Ovary (tissue), 9 donors: ENCODE data around the gene FOXRED2. TPM values are rescaled to one million over a fixed set of nuclear protein-coding genes. Genes with fewer than 3 reads are reported as not detected.

Experiments
- DNase-seq, 5 donors: peaks; one replicate each; pipeline ENCODE4 v3.0.0-alpha.2; 2019 to 2020
- H3K27ac ChIP-seq, 2 donors: fragments of 200-600 bp; one replicate each; pipeline versions ENCODE4 v1.5.1 to v1.8.0; 2019 to 2022
- H3K27me3 ChIP-seq: fragments of 200-600 bp; one replicate; pipeline ENCODE4 v1.8.0; 2022
- H3K36me3 ChIP-seq: fragments of 200-600 bp; sonication (generic); one replicate; pipeline ENCODE4 v1.5.1; 2019
- H3K4me1 ChIP-seq: one replicate; pipeline ENCODE4 v1.8.1; 2013; ENCODE audit warnings: mild to moderate bottlenecking, moderate library complexity; ENCODE audit not compliant: insufficient read depth
- H3K4me3 ChIP-seq: fragments of 200-600 bp; sonication (generic); one replicate; pipeline ENCODE4 v1.5.1; 2017
- H3K9me3 ChIP-seq, 2 donors: fragments of 200-600 bp in 1 of 2; sonication (generic) in 1 of 2; one replicate each; pipeline versions ENCODE4 v1.5.1 to v1.8.1; 2013 to 2019; ENCODE audit warnings: mild to moderate bottlenecking in 1 of 2, moderate library complexity in 1 of 2
- EP300 ChIP-seq: sonication (generic); formaldehyde crosslinking; IDR thresholded peaks from one replicate; pipeline ENCODE4 v1.6.1; 2017; ENCODE audit warnings: antibody characterized with exemption
- POLR2A ChIP-seq: fragments of 450-650 bp; IDR thresholded peaks from one replicate; pipeline ENCODE4 v1.6.1; 2017; ENCODE audit warnings: antibody characterized with exemption, mild to moderate bottlenecking, moderate library complexity
- WGBS, 3 donors: extraction: QIAGEN DNeasy Blood & Tissue Kit in 1 of 3; methylation state at CpG; one replicate each; pipeline versions ENCODE4 v1.1.5 to v1.1.7; 2013 to 2017; 5-methylcytosine and 5-hydroxymethylcytosine counted together
- intact Hi-C, 4 donors: fragments of 100-400 bp; cut with DNase I; formaldehyde crosslinking; loops; one replicate each; pipeline versions ENCODE4 v1.11.0 to v1.15.1; 2022 to 2023
- polyA plus RNA-seq, 2 donors: library from polyadenylated mRNA; stranded (reverse); fragments of 200-250 nt in 1 of 2; fragments of 350-450 nt in 1 of 2; fragmentation: Illumina TruSeq in 1 of 2; extraction: RNeasy Lipid Tissue Mini Kit (QIAGEN cat#74804) in 1 of 2; gene quantifications; one replicate each; pipeline ENCODE4 v1.2.3, GENCODE V29; 2013 to 2014
- total RNA-seq, 7 donors: library from RNA; depleted of rRNA in 2 of 7; stranded (reverse); fragments of >200 nt in 2 of 7; fragmentation: NEBNext Ultra II Directional in 3 of 7; extraction: Animal tissue kit (Norgen Biotek cat#: 25700) in 3 of 7; gene quantifications; one replicate each; pipeline versions ENCODE4 v1.1.0 to v1.2.4, GENCODE V29; 2016 to 2023
- TF ChIP-seq, protein P1 (sequence below), 3 donors: fragments of 450-650 bp in 2 of 3; fragments of 200-600 bp in 1 of 3; IDR thresholded peaks; one replicate each; pipeline versions ENCODE4 v1.5.1 to v1.8.0; 2016 to 2022; ENCODE audit warnings: antibody characterized with exemption in 3 of 3, mild to moderate bottlenecking in 1 of 3
- donor health status: DM: no; HTN: no; CAD: no; lungs with moderate emphysema.
- donor health status: DM: no; HTN: no; CAD: no.
- donor health status: Bipolar disorder and iron deficiency.
- donor health status: DM: yes; HTN: yes; CAD: no.
- donor health status: DM: no; HTN: no; CAD: no.
- donor health status: DM: yes; HTN: yes; CAD: no.

Gene FOXRED2
- total and polyA plus RNA-seq, 9 donors, result 6.9 to 30.7 (median 23.1) TPM

DNA sequence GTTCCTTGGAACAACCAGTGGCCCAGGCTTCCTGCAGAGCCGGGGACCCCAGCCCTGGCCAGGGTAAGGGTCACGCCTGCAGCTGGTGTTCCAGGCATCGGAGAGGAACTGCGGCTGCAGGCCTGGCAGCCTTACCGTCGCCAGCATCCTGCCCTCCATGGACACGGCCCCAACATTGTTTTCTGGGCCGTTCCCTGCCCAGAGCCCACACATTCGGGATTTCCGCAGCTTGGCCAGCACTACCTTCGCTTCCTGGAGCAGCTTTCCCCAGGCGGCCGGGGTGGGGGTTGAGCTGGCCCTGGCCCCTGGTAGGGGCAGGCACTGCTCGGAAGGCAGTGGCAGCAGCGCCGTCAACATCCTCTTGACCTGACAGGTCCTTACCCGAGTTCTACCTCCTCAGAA is 43.1 kb downstream of the FOXRED2 start:
- Histone ChIP-seq H3K9me3 (no peaks in the 10 kb centered on the region), H3K36me3 (no peaks in the 10 kb centered on the region), H3K4me3 (no peak overlapping the region), H3K27me3 (no peaks in the 10 kb centered on the region), H3K4me1 (peaks cover 10% of the 10 kb centered on the region), H3K27ac (peak overlapping the region; percentile 18 to 66)
- TF ChIP-seq, protein P1, sequence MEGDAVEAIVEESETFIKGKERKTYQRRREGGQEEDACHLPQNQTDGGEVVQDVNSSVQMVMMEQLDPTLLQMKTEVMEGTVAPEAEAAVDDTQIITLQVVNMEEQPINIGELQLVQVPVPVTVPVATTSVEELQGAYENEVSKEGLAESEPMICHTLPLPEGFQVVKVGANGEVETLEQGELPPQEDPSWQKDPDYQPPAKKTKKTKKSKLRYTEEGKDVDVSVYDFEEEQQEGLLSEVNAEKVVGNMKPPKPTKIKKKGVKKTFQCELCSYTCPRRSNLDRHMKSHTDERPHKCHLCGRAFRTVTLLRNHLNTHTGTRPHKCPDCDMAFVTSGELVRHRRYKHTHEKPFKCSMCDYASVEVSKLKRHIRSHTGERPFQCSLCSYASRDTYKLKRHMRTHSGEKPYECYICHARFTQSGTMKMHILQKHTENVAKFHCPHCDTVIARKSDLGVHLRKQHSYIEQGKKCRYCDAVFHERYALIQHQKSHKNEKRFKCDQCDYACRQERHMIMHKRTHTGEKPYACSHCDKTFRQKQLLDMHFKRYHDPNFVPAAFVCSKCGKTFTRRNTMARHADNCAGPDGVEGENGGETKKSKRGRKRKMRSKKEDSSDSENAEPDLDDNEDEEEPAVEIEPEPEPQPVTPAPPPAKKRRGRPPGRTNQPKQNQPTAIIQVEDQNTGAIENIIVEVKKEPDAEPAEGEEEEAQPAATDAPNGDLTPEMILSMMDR (IDR thresholded peaks at IDR 0.05), result no peak
- peak; percentile 20 for TF ChIP-seq EP300
- intact Hi-C loops, result loop anchor here in 2 of 4 donors (10.0 kb wide), 2 partner anchors 89 to 109 kb away; no protein-coding TSS in a partner anchor
- DNase-seq, result peak in 1 of 5 donors; percentile 52
- WGBS, 3 donors, result 67 to 79% (median 71%) methylated on average over 17 of the region's 17 CpGs

DNA sequence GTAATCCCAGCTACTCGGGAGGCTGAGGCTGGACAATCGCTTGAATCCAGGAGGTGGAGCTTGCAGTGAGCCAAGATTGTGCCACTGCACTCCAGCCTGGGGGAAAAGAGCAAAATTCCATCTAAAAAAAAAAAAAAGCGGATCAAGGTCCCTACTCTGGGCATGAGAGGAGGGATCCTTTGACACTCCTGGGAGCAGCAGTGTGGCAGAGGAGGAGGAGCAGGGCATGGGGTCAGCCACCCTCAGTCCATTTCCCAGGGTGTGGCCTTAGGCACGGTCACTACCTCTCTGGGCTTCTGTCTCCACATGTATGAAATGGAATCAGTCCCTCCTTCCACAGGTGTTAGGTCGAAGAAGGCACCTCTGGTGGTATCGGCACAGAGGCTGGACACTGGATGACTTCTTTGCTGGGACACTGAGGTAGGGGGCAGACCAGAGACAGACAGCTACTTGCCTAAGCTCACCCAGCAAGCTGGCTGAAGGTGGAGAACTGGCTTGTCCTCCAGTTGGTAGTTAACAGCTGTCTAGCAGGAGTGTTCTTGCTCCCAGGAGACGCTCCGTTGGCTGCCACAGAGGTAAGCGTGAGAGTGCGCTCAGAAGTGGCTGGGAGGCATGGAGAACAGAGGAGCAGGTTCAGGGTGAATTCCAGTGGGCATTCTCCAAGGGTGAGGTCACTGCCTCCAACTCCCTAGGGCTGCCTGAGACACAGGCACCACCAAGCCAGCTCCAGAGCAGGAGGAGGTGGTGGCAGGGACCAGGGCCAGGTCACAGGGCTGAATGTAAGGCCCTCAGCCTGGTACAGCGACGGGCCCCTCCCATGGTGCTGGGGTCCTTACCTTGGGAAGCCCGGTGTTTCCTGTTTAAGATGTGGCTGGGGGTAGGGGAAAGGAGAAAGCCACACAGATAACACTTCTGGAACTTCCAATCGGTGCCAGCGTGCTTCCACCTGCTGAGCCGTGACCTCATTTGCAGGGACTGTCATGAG is 44.9 kb downstream of the FOXRED2 start:
- no peaks in the 10 kb centered on the region for H3K9me3 ChIP-seq
- H3K4me3 ChIP-seq, result no peak overlapping the region
- 73 to 78% (median 73%) methylated on average over 16 of the region's 16 CpGs for WGBS, 3 donors
- no peak overlapping the region for H3K27ac ChIP-seq
- no peaks in the 10 kb centered on the region for H3K27me3 ChIP-seq
- intact Hi-C loops, result loop anchor here in 2 of 4 donors (10.0 kb wide), 2 partner anchors 87 to 107 kb away; no protein-coding TSS in a partner anchor
- H3K36me3 ChIP-seq, result no peaks in the 10 kb centered on the region
- TF ChIP-seq, protein P1 (IDR thresholded peaks at IDR 0.05), result no peak
- TF ChIP-seq EP300, result no peak
- TF ChIP-seq POLR2A, result no peak
- DNase-seq, result no peak
- H3K4me1 ChIP-seq, result peaks cover 10% of the 10 kb centered on the region

DNA sequence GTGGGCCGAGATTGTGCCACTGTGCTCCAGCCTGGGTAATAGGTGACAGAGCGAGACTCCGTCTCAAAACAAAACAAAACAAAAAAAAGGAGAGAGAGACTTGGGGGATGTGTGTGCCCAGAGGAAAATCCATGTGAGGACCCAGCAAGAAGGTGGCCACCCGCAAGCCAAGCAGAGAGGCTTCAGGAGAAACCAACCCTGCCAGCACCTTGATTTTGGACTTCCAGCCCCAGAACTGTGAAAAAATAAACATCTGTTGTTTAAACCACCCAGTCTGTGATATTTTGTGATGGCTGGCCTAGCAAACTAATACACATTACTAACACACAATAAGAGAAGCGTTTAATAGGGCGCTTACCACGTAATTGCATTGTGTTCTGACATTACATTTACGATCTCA is 46.6 kb downstream of the FOXRED2 start:
- WGBS, 3 donors, result 97 to 98% (median 97%) methylated on average over 8 of the region's 8 CpGs
- H3K27me3 ChIP-seq, result no peaks in the 10 kb centered on the region
- TF ChIP-seq, protein P1 (IDR thresholded peaks at IDR 0.05), result no peak
- TF ChIP-seq EP300 (no peak), POLR2A (no peak)
- H3K36me3 ChIP-seq, result no peaks in the 10 kb centered on the region
- no peaks in the 10 kb centered on the region for H3K9me3 ChIP-seq
- peaks cover 8% of the 10 kb centered on the region for H3K4me1 ChIP-seq
- H3K27ac ChIP-seq, result no peak overlapping the region
- DNase-seq, result no peak
- H3K4me3 ChIP-seq, result no peak overlapping the region
- intact Hi-C loops, result loop anchor here in 2 of 4 donors (10.0 kb wide), 2 partner anchors 85 to 105 kb away; no protein-coding TSS in a partner anchor

DNA sequence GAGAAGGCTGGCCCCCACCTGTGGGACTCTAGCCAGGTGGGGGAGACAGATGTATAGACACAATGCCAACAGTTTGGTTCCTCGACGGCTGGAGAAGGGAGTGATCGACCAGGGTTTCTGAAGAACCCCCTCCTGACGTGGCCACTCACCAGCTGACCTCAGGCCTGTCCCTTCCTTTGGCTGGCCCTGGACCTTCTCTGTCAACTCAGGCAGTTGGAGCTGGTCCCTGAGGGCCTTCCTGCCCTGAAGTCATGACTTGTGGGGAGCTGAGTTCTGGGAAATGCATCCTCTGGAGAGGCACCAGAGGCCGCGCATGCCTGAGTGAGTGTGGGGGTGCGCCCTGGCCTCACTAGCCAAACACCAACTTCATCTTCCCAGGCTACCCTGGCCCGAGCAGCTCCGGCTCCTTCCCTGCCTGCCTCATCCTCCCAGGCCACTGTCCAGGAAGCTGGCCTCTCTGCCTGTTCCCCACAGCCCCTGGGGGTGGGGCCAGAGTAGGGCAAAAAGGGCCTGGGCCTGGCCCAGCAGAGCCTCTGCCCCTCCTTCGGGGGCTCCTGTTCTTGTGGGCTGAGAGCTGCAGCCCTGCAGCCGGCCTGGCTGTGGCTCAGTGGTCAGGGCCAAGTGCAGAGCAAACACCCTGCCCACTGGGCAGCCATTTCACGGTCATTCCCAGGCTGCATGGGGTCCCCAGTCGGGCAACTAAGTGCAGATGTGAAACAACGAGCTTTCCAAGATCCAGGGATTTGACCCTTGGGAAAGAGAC is 49.0 kb downstream of the FOXRED2 start:
- TF ChIP-seq, protein P1 (IDR thresholded peaks at IDR 0.05), result no peak
- TF ChIP-seq EP300, result no peak
- TF ChIP-seq POLR2A, result no peak
- H3K4me3 ChIP-seq, result no peak overlapping the region
- no peaks in the 10 kb centered on the region for H3K9me3 ChIP-seq
- intact Hi-C loops, result loop anchor here in 3 of 4 donors (5.0 to 10.0 kb wide), 4 partner anchors 71 to 131 kb away; partner anchors contain the start of gene MYH9 (in 2 of the 3)
- peaks cover 8% of the 10 kb centered on the region for H3K4me1 ChIP-seq
- peak overlapping the region; percentile 52 to 55 for H3K27ac ChIP-seq
- peak in 3 of 5 donors; percentile 46 to 65 (median 52) for DNase-seq
- 34 to 51% (median 36%) methylated on average over 14 of the region's 14 CpGs for WGBS, 3 donors
- no peaks in the 10 kb centered on the region for H3K36me3 ChIP-seq
- H3K27me3 ChIP-seq, result no peaks in the 10 kb centered on the region
